GM12892 (cell line): ENCODE measurements around the gene CXCR1.

Experiments
- POLR2A ChIP-seq: IDR thresholded peaks from 2 replicates; pipeline ENCODE4 v1.6.1; 2011; ENCODE audit warnings: low read depth, low read length, control low read depth
- POLR2AphosphoS5 ChIP-seq: IDR thresholded peaks from 2 replicates; pipeline ENCODE4 v1.6.1; 2011; ENCODE audit warnings: low read depth, low read length, control low read depth
- TAF1 ChIP-seq: IDR thresholded peaks from 2 replicates; pipeline ENCODE4 v1.6.1; 2011; ENCODE audit warnings: low read depth, mild to moderate bottlenecking, control low read depth, low read length, borderline replicate concordance

GRCh38 chr2:218127929-218128455 is 38.8 kb downstream of the CXCR1 start:
- TF ChIP-seq POLR2A = no peak
- no peak for TF ChIP-seq POLR2AphosphoS5
- TF ChIP-seq TAF1 = no peak
